GM18511 (cell line): Measurements from ENCODE around the gene JADE1.
A peak's percentile ranks its signal among the peaks of the same experiment; 100 is the strongest.

Experiments
- ATAC-seq: cut with Tn5 transposase; IDR thresholded peaks from one replicate; pipeline ENCODE4 v1.9.1; 2021; ENCODE audit warnings: mild to moderate bottlenecking, moderate library complexity; ENCODE audit not compliant: unreplicated experiment

The JADE1 gene

GRCh38 chr4:128869776-128870509 is 60.4 kb downstream of the JADE1 start:
- ATAC-seq = no peak

- ATAC-seq = no peak
Measured at GRCh38 chr4:128871948-128872347, 62.4 kb downstream of the JADE1 start.

- no peak for ATAC-seq
Measured at GRCh38 chr4:128876200-128876599, 66.7 kb downstream of the JADE1 start.

- ATAC-seq = no peak
Measured at GRCh38 chr4:128877934-128878333, 68.4 kb downstream of the JADE1 start.

GRCh38 chr4:128879283-128879682 is 69.8 kb downstream of the JADE1 start:
- ATAC-seq = no peak

- ATAC-seq = no peak
Measured at GRCh38 chr4:128879971-128880370, 70.5 kb downstream of the JADE1 start.

- ATAC-seq = no peak
Measured at GRCh38 chr4:128880662-128881061, 71.2 kb downstream of the JADE1 start.

GRCh38 chr4:128904821-128905220 is 95.3 kb downstream of the JADE1 start:
- no peak for ATAC-seq

GRCh38 chr4:128906581-128906980 is 97.1 kb downstream of the JADE1 start:
- ATAC-seq = no peak

- no peak for ATAC-seq
Measured at GRCh38 chr4:128907981-128908380, 98.5 kb downstream of the JADE1 start.

GRCh38 chr4:128908735-128909134 is 99.2 kb downstream of the JADE1 start:
- ATAC-seq = no peak

GRCh38 chr4:128913228-128913627 is 103.7 kb downstream of the JADE1 start:
- ATAC-seq = peak; percentile 27

GRCh38 chr4:128915544-128915943 is 106.0 kb downstream of the JADE1 start:
- ATAC-seq = no peak

GRCh38 chr4:128916832-128917231 is 107.3 kb downstream of the JADE1 start:
- peak; percentile 79 for ATAC-seq

- peak; percentile 69 for ATAC-seq
Measured at GRCh38 chr4:128917781-128918180, 108.3 kb downstream of the JADE1 start.

- no peak for ATAC-seq
Measured at GRCh38 chr4:128921954-128922353, 112.5 kb downstream of the JADE1 start.
